HG03558 (cell line): ENCODE measurements around the gene PAPPA.

Source experiments
- ATAC-seq: cut with Tn5 transposase; IDR thresholded peaks from one replicate; pipeline ENCODE4 v1.9.1; 2021; ENCODE audit warnings: moderate number of reproducible peaks; ENCODE audit not compliant: unreplicated experiment; ENCODE audit errors: extremely low read depth

PAPPA gene

GRCh38 chr9:116308076-116308475 is 154.5 kb downstream of the PAPPA start:
- no peak for ATAC-seq

- no peak for ATAC-seq
Measured at GRCh38 chr9:116309900-116310611, 156.5 kb downstream of the PAPPA start.

- no peak for ATAC-seq
Measured at GRCh38 chr9:116312221-116312620, 158.6 kb downstream of the PAPPA start.

- ATAC-seq = no peak
Measured at GRCh38 chr9:116313638-116314037, 160.0 kb downstream of the PAPPA start.

- ATAC-seq = no peak
Measured at GRCh38 chr9:116316246-116316645, 162.7 kb downstream of the PAPPA start.

- no peak for ATAC-seq
Measured at GRCh38 chr9:116317503-116317902, 163.9 kb downstream of the PAPPA start.

GRCh38 chr9:116318468-116319374 is 165.1 kb downstream of the PAPPA start:
- ATAC-seq = no peak

- no peak for ATAC-seq
Measured at GRCh38 chr9:116319480-116319879, 165.9 kb downstream of the PAPPA start.

GRCh38 chr9:116320290-116320689 is 166.7 kb downstream of the PAPPA start:
- no peak for ATAC-seq

- no peak for ATAC-seq
Measured at GRCh38 chr9:116322521-116322920, 168.9 kb downstream of the PAPPA start.

GRCh38 chr9:116323012-116323411 is 169.4 kb downstream of the PAPPA start:
- no peak for ATAC-seq

GRCh38 chr9:116323571-116323970 is 170.0 kb downstream of the PAPPA start:
- no peak for ATAC-seq

- no peak for ATAC-seq
Measured at GRCh38 chr9:116325924-116326323, 172.3 kb downstream of the PAPPA start.

GRCh38 chr9:116327701-116328405 is 174.3 kb downstream of the PAPPA start:
- ATAC-seq = no peak

GRCh38 chr9:116329470-116329869 is 175.9 kb downstream of the PAPPA start:
- no peak for ATAC-seq

- no peak for ATAC-seq
Measured at GRCh38 chr9:116331241-116331640, 177.7 kb downstream of the PAPPA start.

GRCh38 chr9:116332090-116332489 is 178.5 kb downstream of the PAPPA start:
- no peak for ATAC-seq

GRCh38 chr9:116333254-116333653 is 179.7 kb downstream of the PAPPA start:
- ATAC-seq = no peak

- no peak for ATAC-seq
Measured at GRCh38 chr9:116334546-116335150, 181.1 kb downstream of the PAPPA start.

GRCh38 chr9:116335392-116335791 is 181.8 kb downstream of the PAPPA start:
- ATAC-seq = no peak
